ENCODE data around the gene LAMC2. TPM values are rescaled to one million over a fixed set of nuclear protein-coding genes. Genes with fewer than 3 reads are reported as not detected.
A peak's percentile ranks its signal among the peaks of the same experiment; 100 is the strongest.

Gene LAMC2
- total and polyA plus RNA-seq, 2 donors (not counting 1 experiment from before 2014, with no cell fraction given): 0.99 to 3.9 TPM

GRCh38 chr1:183237046-183237445, 51.0 kb downstream of the LAMC2 start:
- H3K4me1 ChIP-seq (ENCODE audit: control insufficient read depth, extremely low read depth, insufficient read depth, low read length): peaks cover 23% of the 10 kb centered on the region
- no peaks in the 10 kb centered on the region for H4K20me1 ChIP-seq (ENCODE audit: control insufficient read depth, extremely low read depth, insufficient read depth, low read length)
- no peak overlapping the region for H2AFZ ChIP-seq (ENCODE audit: low read length)
- H3K36me3 ChIP-seq (ENCODE audit: control insufficient read depth, insufficient read depth, low read length): no peaks in the 10 kb centered on the region
- H3K27ac ChIP-seq (ENCODE audit: insufficient read depth, low read length): no peak overlapping the region
- no peak overlapping the region for H3K4me3 ChIP-seq (replicated peaks in 1 of 4; ENCODE audit: control extremely low read depth in 1 of 4, insufficient read depth in 1 of 4, low read depth in 3 of 4, low read length in 4 of 4)
- H3K9ac ChIP-seq (ENCODE audit: insufficient read depth, low read length): no peak overlapping the region
- TF ChIP-seq CTCF (conservative IDR thresholded peaks at IDR 0.05 in 1 of 2, IDR thresholded peaks at IDR 0.05 in 1 of 2; ENCODE audit: low read depth in 1 of 2, low read length in 2 of 2): no peak
- H3K9me3 ChIP-seq (ENCODE audit: control insufficient read depth, insufficient read depth, low read depth, low read length): no peaks in the 10 kb centered on the region
- H3K4me2 ChIP-seq (ENCODE audit: extremely low read depth, insufficient read depth, low read length): no peak overlapping the region
- DNase-seq (ENCODE audit: low read depth in 2 of 2): no peak
- no peaks in the 10 kb centered on the region for H3K79me2 ChIP-seq (ENCODE audit: control insufficient read depth, insufficient read depth, low read length)
- H3K27me3 ChIP-seq (ENCODE audit: control insufficient read depth, insufficient read depth, low read length): no peaks in the 10 kb centered on the region

- H3K9ac ChIP-seq (ENCODE audit: insufficient read depth, low read length): no peak overlapping the region
- H3K4me1 ChIP-seq (ENCODE audit: control insufficient read depth, extremely low read depth, insufficient read depth, low read length): peaks cover 29% of the 10 kb centered on the region
- H4K20me1 ChIP-seq (ENCODE audit: control insufficient read depth, extremely low read depth, insufficient read depth, low read length): no peaks in the 10 kb centered on the region
- no peak for TF ChIP-seq EZH2 (IDR thresholded peaks at IDR 0.05; ENCODE audit: low read length, missing control alignments)
- TF ChIP-seq CTCF (conservative IDR thresholded peaks at IDR 0.05 in 1 of 2, IDR thresholded peaks at IDR 0.05 in 1 of 2; ENCODE audit: low read depth in 1 of 2, low read length in 2 of 2): no peak
- peak; percentile 36 to 79 for DNase-seq (ENCODE audit: low read depth in 2 of 2)
- no peak overlapping the region for H2AFZ ChIP-seq (ENCODE audit: low read length)
- H3K4me3 ChIP-seq (replicated peaks in 1 of 4; ENCODE audit: control extremely low read depth in 1 of 4, insufficient read depth in 1 of 4, low read depth in 3 of 4, low read length in 4 of 4): no peak overlapping the region
- no peaks in the 10 kb centered on the region for H3K9me3 ChIP-seq (ENCODE audit: control insufficient read depth, insufficient read depth, low read depth, low read length)
- H3K79me2 ChIP-seq (ENCODE audit: control insufficient read depth, insufficient read depth, low read length): no peaks in the 10 kb centered on the region
- H3K27ac ChIP-seq (ENCODE audit: insufficient read depth, low read length): peak overlapping the region; percentile 43
- H3K36me3 ChIP-seq (ENCODE audit: control insufficient read depth, insufficient read depth, low read length): no peaks in the 10 kb centered on the region
- no peaks in the 10 kb centered on the region for H3K27me3 ChIP-seq (ENCODE audit: control insufficient read depth, insufficient read depth, low read length)
- H3K4me2 ChIP-seq (ENCODE audit: extremely low read depth, insufficient read depth, low read length): no peak overlapping the region
Observed at GRCh38 chr1:183238071-183238470, 52.0 kb downstream of the LAMC2 start.

GRCh38 chr1:183239220-183239742, 53.2 kb downstream of the LAMC2 start:
- Histone ChIP-seq H3K4me1 (ENCODE audit: control insufficient read depth, extremely low read depth, insufficient read depth, low read length) (peaks cover 28% of the 10 kb centered on the region), H3K9me3 (ENCODE audit: control insufficient read depth, insufficient read depth, low read depth, low read length) (no peaks in the 10 kb centered on the region), H3K4me3 (replicated peaks in 1 of 4; ENCODE audit: control extremely low read depth in 1 of 4, insufficient read depth in 1 of 4, low read depth in 3 of 4, low read length in 4 of 4) (no peak overlapping the region), H3K36me3 (ENCODE audit: control insufficient read depth, insufficient read depth, low read length) (no peaks in the 10 kb centered on the region), H3K79me2 (ENCODE audit: control insufficient read depth, insufficient read depth, low read length) (no peaks in the 10 kb centered on the region), H2AFZ (ENCODE audit: low read length) (no peak overlapping the region), H4K20me1 (ENCODE audit: control insufficient read depth, extremely low read depth, insufficient read depth, low read length) (no peaks in the 10 kb centered on the region), H3K9ac (ENCODE audit: insufficient read depth, low read length) (no peak overlapping the region), H3K27ac (ENCODE audit: insufficient read depth, low read length) (no peak overlapping the region), H3K27me3 (ENCODE audit: control insufficient read depth, insufficient read depth, low read length) (no peaks in the 10 kb centered on the region), H3K4me2 (ENCODE audit: extremely low read depth, insufficient read depth, low read length) (no peak overlapping the region)
- DNase-seq (ENCODE audit: low read depth in 2 of 2): no peak
- no peak for TF ChIP-seq CTCF (conservative IDR thresholded peaks at IDR 0.05 in 1 of 2, IDR thresholded peaks at IDR 0.05 in 1 of 2; ENCODE audit: low read depth in 1 of 2, low read length in 2 of 2)
- TF ChIP-seq EZH2 (IDR thresholded peaks at IDR 0.05; ENCODE audit: low read length, missing control alignments): no peak
